ENCODE results near the gene POMGNT1.

POMGNT1 gene

GRCh38 chr1:46158312-46159281 is 39.6 kb downstream of the POMGNT1 start:
- H3K79me2 ChIP-seq (ENCODE audit: insufficient read depth, low read length), result no peaks in the 10 kb centered on the region
- no peak for TF ChIP-seq CTCF (IDR thresholded peaks at IDR 0.05; ENCODE audit: low read length)
- no peak for TF ChIP-seq EZH2 (IDR thresholded peaks at IDR 0.05; ENCODE audit: borderline replicate concordance, low read length)
- no peak overlapping the region for H3K4me2 ChIP-seq (ENCODE audit: low read length)
- H3K27me3 ChIP-seq (ENCODE audit: insufficient read depth, low read length), result peaks cover 4% of the 10 kb centered on the region; the same call in 1 of the 2 replicates
- no peaks in the 10 kb centered on the region for H3K9me3 ChIP-seq (ENCODE audit: low read length)
- H3K9me2 ChIP-seq (ENCODE audit: low read depth, low read length), result no peaks in the 10 kb centered on the region
- H3K27ac ChIP-seq (ENCODE audit: low read depth, low read length, poor library complexity, severe bottlenecking), result no peak overlapping the region
- no peak overlapping the region for H3K4me3 ChIP-seq (ENCODE audit: low read depth, low read length, poor library complexity, severe bottlenecking)
- H3F3A ChIP-seq (ENCODE audit: insufficient read depth, low read length), result no peaks in the 10 kb centered on the region
- no peak overlapping the region for H2AFZ ChIP-seq (ENCODE audit: low read length)
- H4K20me1 ChIP-seq (ENCODE audit: insufficient read depth, low read length), result no peaks in the 10 kb centered on the region
- no peaks in the 10 kb centered on the region for H3K36me3 ChIP-seq (ENCODE audit: insufficient read depth, low read length)
- no peaks in the 10 kb centered on the region for H3K4me1 ChIP-seq (ENCODE audit: insufficient read depth, low read length, severe bottlenecking)
- no peak overlapping the region for H3K9ac ChIP-seq (ENCODE audit: low read length)

- no peak overlapping the region for H3K4me3 ChIP-seq (ENCODE audit: low read depth, low read length, poor library complexity, severe bottlenecking)
- peaks cover 4% of the 10 kb centered on the region; the same call in 1 of the 2 replicates for H3K27me3 ChIP-seq (ENCODE audit: insufficient read depth, low read length)
- no peaks in the 10 kb centered on the region for H4K20me1 ChIP-seq (ENCODE audit: insufficient read depth, low read length)
- no peak for TF ChIP-seq EZH2 (IDR thresholded peaks at IDR 0.05; ENCODE audit: borderline replicate concordance, low read length)
- no peak for TF ChIP-seq CTCF (IDR thresholded peaks at IDR 0.05; ENCODE audit: low read length)
- no peaks in the 10 kb centered on the region for H3F3A ChIP-seq (ENCODE audit: insufficient read depth, low read length)
- H3K27ac ChIP-seq (ENCODE audit: low read depth, low read length, poor library complexity, severe bottlenecking), result no peak overlapping the region
- no peak overlapping the region for H3K4me2 ChIP-seq (ENCODE audit: low read length)
- H3K4me1 ChIP-seq (ENCODE audit: insufficient read depth, low read length, severe bottlenecking), result no peaks in the 10 kb centered on the region
- H3K9me3 ChIP-seq (ENCODE audit: low read length), result no peaks in the 10 kb centered on the region
- H3K9me2 ChIP-seq (ENCODE audit: low read depth, low read length), result no peaks in the 10 kb centered on the region
- no peak overlapping the region for H2AFZ ChIP-seq (ENCODE audit: low read length)
- no peaks in the 10 kb centered on the region for H3K36me3 ChIP-seq (ENCODE audit: insufficient read depth, low read length)
- no peaks in the 10 kb centered on the region for H3K79me2 ChIP-seq (ENCODE audit: insufficient read depth, low read length)
- H3K9ac ChIP-seq (ENCODE audit: low read length), result no peak overlapping the region
Measured at GRCh38 chr1:46157916-46158311, 40.3 kb downstream of the POMGNT1 start.

GRCh38 chr1:46153732-46154131 is 44.5 kb downstream of the POMGNT1 start:
- Histone ChIP-seq H3K79me2 (ENCODE audit: insufficient read depth, low read length) (no peaks in the 10 kb centered on the region), H2AFZ (ENCODE audit: low read length) (no peak overlapping the region), H3K4me3 (ENCODE audit: low read depth, low read length, poor library complexity, severe bottlenecking) (no peak overlapping the region), H3K36me3 (ENCODE audit: insufficient read depth, low read length) (no peaks in the 10 kb centered on the region), H3K9ac (ENCODE audit: low read length) (no peak overlapping the region), H3F3A (ENCODE audit: insufficient read depth, low read length) (no peaks in the 10 kb centered on the region), H3K9me2 (ENCODE audit: low read depth, low read length) (no peaks in the 10 kb centered on the region), H3K4me1 (ENCODE audit: insufficient read depth, low read length, severe bottlenecking) (no peaks in the 10 kb centered on the region), H3K27me3 (ENCODE audit: insufficient read depth, low read length) (no peaks in the 10 kb centered on the region), H3K27ac (ENCODE audit: low read depth, low read length, poor library complexity, severe bottlenecking) (no peak overlapping the region), H3K9me3 (ENCODE audit: low read length) (no peaks in the 10 kb centered on the region), H4K20me1 (ENCODE audit: insufficient read depth, low read length) (no peaks in the 10 kb centered on the region), H3K4me2 (ENCODE audit: low read length) (no peak overlapping the region)
- TF ChIP-seq CTCF (IDR thresholded peaks at IDR 0.05; ENCODE audit: low read length) (no peak), EZH2 (IDR thresholded peaks at IDR 0.05; ENCODE audit: borderline replicate concordance, low read length) (no peak)
